HS-5 (cell line): ENCODE measurements around the gene HPSE.

ENCODE experiments used
- DNase-seq: peaks from one replicate; pipeline ENCODE4 v3.0.0-alpha.2; 2012; ENCODE audit warnings: low read depth

HPSE gene

GRCh38 chr4:83247415-83248357 lies 87.0 kb downstream of the HPSE start:
- DNase-seq = no peak
